Activated naive CD8-positive, alpha-beta T cell treated with anti-CD3 and anti-CD28 coated beads for 36 hours (primary cell): ENCODE measurements around the gene CTNND2. TPM values are rescaled to one million over a fixed set of nuclear protein-coding genes. Genes with fewer than 3 reads are reported as not detected.

Source experiments
- DNase-seq: peaks from one replicate; pipeline ENCODE4 v3.0.0; 2021
- H3K27ac Mint-ChIP-seq: one replicate; pipeline ENCODE4 v1.8.0; 2022; ENCODE audit warnings: mild to moderate bottlenecking, moderate library complexity, mixed read lengths
- H3K27me3 Mint-ChIP-seq: one replicate; pipeline ENCODE4 v1.8.0; 2022; ENCODE audit warnings: mild to moderate bottlenecking, mixed read lengths
- H3K36me3 Mint-ChIP-seq: one replicate; pipeline ENCODE4 v1.8.0; 2021; ENCODE audit warnings: mild to moderate bottlenecking, mixed read lengths
- H3K4me1 Mint-ChIP-seq: one replicate; pipeline ENCODE4 v1.8.0; 2021; ENCODE audit warnings: mixed read lengths
- H3K4me3 Mint-ChIP-seq: one replicate; pipeline ENCODE4 v1.8.0; 2022; ENCODE audit warnings: mild to moderate bottlenecking, moderate library complexity, mixed read lengths
- H3K9me3 Mint-ChIP-seq: one replicate; pipeline ENCODE4 v1.8.0; 2022; ENCODE audit warnings: mixed read lengths
- total RNA-seq, 2 experiments: library from RNA; stranded (reverse); gene quantifications; one replicate each; pipeline ENCODE4 v1.2.3, GENCODE V29; 2021

CTNND2 gene
- total RNA-seq, 2 experiments from 2014 or later: not detected

DNA sequence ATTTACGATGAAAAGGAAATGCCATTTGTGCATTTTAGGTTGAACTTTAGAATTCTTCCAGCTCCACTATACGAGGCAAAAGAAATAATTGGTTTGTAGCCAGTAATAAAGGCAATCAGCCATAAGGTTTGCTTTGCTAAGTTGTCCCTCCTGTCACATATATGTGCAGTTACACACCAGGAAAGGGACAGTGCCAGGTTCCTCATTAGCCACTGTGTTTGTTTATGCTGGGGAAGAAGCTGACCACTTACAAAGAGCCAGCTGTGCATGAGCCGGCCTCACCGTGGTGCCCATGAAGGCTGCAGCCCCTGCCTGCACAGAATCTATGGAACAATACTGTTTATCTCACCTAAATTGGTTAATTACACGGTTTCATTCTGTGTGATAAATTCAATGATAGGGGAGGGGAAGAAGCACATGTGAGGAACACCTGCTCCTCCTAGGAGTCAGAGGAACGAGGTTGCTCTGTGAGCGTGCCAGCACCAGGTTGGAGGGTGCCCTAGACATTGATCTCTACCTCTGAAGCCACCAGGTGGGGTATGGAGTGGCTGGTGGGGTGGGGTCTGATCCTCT is 969.4 kb downstream of the CTNND2 start:
- no peak overlapping the region for H3K27ac Mint-ChIP-seq

DNA sequence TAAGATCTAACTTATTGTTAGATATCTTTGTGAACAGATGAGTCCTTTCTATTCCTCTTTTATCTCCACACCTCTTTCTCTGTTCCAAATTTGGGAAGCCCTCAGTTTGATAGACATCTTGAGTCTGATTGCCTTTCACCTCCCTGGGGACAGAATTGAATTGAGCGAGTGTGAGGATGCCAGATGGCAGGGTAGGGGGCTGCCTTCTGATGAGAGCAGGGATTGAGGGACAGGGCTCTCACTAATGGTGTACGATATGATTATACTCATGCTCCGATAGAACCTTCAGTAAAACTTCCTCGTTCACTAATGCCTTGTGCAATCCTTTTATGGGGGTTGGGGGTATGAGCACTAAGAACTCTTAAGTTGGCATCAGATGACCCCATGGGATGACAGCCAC is 971.1 kb downstream of the CTNND2 start:
- H3K4me1 Mint-ChIP-seq: no peaks in the 10 kb centered on the region
- no peak overlapping the region for H3K4me3 Mint-ChIP-seq
- peaks cover 5% of the 10 kb centered on the region for H3K9me3 Mint-ChIP-seq
- no peak for DNase-seq
- H3K27ac Mint-ChIP-seq: no peak overlapping the region
- no peaks in the 10 kb centered on the region for H3K36me3 Mint-ChIP-seq
- H3K27me3 Mint-ChIP-seq: peaks cover 10% of the 10 kb centered on the region

More for the DNA sequence above, 969.4 kb downstream of the CTNND2 start:
- no peak overlapping the region for H3K4me3 Mint-ChIP-seq
- peaks cover 10% of the 10 kb centered on the region for H3K27me3 Mint-ChIP-seq
- no peaks in the 10 kb centered on the region for H3K9me3 Mint-ChIP-seq
- no peaks in the 10 kb centered on the region for H3K4me1 Mint-ChIP-seq
- H3K36me3 Mint-ChIP-seq: no peaks in the 10 kb centered on the region
- no peak for DNase-seq

DNA sequence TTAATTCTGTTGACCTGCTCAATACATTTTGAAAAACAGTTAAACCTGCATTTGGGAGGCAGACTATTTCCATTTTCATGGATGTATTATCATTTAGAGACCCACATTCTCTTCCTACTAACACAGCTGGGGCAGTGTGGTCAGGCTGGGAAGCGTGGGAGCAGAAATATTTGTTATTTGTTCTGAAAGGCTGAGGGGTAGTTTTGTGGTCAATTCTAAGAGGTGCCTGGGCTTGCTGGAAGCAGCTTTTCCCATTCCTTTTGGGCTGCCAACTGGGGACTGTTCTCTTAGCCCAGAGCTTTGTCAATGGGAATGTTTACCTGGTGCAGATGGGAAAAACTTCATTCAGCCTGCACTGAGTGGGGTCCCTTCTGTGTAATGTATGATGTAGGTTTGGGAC is 971.8 kb downstream of the CTNND2 start:
- H3K36me3 Mint-ChIP-seq: no peaks in the 10 kb centered on the region
- H3K4me3 Mint-ChIP-seq: no peak overlapping the region
- no peaks in the 10 kb centered on the region for H3K4me1 Mint-ChIP-seq
- DNase-seq: no peak
- peaks cover 10% of the 10 kb centered on the region for H3K27me3 Mint-ChIP-seq
- no peak overlapping the region for H3K27ac Mint-ChIP-seq
- H3K9me3 Mint-ChIP-seq: peaks cover 5% of the 10 kb centered on the region

DNA sequence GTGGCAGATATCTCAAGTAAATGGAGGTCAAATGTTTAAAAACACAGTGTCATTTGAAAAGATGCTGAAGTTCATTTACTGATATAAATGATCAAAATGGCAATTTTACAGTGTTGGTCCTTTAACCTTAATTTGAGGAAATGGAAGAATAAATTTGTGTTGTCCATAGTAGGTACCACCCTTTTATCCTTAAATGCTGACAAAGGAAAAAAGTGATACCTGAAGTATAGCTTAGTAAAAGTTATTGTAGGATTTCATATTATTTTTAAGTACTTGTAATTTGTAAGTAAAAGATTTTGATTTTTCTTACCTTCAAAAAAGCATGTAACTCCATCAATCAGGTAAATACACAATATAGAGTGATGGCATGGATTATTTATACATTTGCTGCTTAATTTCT is 976.6 kb downstream of the CTNND2 start:
- Mint-ChIP-seq H3K4me3 (no peak overlapping the region), H3K9me3 (peaks cover 5% of the 10 kb centered on the region), H3K27me3 (peaks cover 14% of the 10 kb centered on the region), H3K36me3 (no peaks in the 10 kb centered on the region), H3K27ac (no peak overlapping the region), H3K4me1 (no peaks in the 10 kb centered on the region)
- no peak for DNase-seq

DNA sequence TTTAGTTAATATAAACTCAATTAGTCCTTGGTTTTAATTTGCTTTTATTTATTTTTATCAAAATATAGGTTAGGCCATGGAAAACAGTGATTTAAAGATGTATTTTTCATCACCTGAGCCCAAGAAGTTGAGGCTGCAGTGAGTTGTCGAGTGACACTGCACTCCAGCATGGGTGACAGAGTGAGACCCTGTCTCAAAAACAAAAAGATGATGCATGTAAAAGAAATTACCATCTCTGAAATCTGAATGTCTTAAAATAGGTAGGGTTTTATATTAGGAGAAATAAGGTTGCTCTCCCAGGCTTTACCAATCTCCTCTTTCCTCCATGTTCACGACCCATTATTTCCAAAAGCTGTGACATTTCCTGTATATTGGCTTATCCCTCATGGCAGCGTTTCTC is 980.9 kb downstream of the CTNND2 start:
- H3K36me3 Mint-ChIP-seq: no peaks in the 10 kb centered on the region
- peaks cover 23% of the 10 kb centered on the region for H3K27me3 Mint-ChIP-seq
- no peaks in the 10 kb centered on the region for H3K4me1 Mint-ChIP-seq
- no peak overlapping the region for H3K27ac Mint-ChIP-seq
- H3K4me3 Mint-ChIP-seq: no peak overlapping the region
- H3K9me3 Mint-ChIP-seq: no peaks in the 10 kb centered on the region
- DNase-seq: no peak
